DMS 273 (cell line): Measurements from ENCODE around the gene EXOSC7.
A peak's percentile ranks its signal among the peaks of the same experiment; 100 is the strongest.
"Not testable (repeated sequence)": the region's sequence is repeated elsewhere in the genome, so short reads cannot be mapped to it uniquely, and the experiment has no call there.

Experiments
- DNase-seq: peaks from one replicate; lab custom pipeline; 2025; ENCODE audit not compliant: unreplicated experiment; lab: John Stamatoyannopoulos, UW

Gene EXOSC7

DNA sequence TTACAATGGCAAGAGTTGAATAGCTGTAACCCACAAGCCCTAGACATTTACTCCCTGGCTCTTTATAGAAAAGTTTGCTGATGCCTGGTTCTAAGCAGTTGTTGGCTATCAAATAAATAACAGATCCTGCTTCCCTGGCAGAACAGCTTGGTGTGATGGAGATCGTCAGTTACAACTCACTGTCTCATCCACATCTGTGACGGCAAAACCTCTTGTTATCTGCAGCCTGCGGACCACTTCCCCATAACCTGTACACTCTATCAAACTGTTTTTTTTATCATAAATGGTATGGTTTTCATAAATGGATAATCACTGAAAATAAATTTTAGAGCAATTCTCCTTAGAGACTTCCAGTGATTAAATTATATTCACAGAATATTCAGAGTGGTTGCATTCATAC, 14.2 kb upstream of the EXOSC7 start:
- DNase-seq, result no peak

DNA sequence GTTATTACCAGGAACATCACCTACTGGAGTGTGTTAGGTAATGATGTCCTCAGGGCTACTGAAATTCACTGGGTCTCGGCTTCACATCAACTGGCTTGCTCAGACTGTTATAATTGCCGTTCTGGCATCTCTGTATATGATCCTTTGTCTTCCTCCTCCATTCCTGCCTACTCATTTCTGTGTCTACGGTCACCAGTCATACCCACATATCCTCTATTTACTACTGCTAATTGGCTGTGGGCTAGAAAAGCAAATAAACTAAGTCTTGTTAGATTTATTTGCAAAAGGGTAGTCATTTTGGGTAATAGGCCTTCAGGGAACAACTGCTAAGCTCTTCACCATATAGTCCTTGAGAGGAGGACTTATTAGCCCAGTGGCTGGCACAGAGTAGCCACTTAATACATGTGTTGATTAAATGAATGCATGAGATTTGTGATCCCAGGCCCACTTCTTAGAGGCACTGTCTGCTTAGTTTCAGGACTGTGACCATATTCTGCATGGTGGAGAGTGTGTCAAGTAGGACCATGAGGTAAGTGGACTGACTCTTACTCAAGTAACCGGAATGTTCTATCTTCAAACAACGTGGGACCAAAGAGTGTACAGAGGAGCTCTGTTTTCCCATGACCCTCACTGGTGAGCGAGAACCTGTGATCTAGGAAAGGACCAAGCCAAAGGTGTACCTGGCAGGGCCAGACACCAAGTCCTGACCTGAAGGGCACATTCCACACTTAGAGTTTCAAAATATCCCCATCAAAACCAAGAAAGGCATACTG, 13.2 kb upstream of the EXOSC7 start:
- no peak for DNase-seq

GRCh38 chr3:44963571-44964325, 12.3 kb upstream of the EXOSC7 start:
- no peak for DNase-seq

DNA sequence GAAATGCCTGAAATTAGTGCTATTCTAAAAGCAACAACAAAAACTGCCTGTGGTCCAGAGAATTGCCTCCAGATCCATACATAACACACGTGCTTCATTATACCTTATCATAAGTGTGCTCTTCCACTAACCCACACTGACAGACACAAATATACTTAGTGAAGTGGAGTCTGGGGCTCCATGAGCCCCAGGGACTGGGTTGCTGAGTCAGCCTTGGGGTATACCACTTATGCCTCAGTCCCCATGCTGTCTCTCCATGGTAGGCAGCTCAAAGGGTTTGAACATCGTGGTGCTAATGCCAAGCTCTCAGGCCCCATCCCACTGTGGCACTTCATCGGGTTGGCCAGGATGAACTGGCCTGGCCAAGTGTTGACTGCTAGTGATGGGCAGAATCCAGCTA, 10.9 kb upstream of the EXOSC7 start:
- DNase-seq, result no peak

GRCh38 chr3:44966795-44967278, 9.2 kb upstream of the EXOSC7 start:
- DNase-seq, result no peak

DNA sequence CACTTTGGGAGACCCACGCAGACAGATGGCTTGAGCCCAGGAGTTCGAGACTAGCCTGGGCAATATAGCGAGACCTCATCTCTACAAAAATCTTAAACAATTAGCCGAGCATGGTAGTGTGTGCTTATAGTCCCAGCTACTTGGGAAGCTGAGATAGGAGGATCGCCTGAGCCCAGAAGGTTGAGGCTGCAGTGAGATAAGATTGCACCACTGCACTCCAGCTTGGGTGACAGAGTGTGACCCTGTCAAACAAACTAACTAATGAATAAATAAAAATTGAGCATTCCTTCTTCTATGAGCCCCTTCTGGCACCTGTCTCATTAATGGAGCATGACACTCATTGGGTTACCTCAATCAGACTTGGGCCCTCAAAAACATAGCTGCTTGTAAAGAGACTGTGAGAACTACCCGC, 7.6 kb upstream of the EXOSC7 start:
- no peak for DNase-seq

DNA sequence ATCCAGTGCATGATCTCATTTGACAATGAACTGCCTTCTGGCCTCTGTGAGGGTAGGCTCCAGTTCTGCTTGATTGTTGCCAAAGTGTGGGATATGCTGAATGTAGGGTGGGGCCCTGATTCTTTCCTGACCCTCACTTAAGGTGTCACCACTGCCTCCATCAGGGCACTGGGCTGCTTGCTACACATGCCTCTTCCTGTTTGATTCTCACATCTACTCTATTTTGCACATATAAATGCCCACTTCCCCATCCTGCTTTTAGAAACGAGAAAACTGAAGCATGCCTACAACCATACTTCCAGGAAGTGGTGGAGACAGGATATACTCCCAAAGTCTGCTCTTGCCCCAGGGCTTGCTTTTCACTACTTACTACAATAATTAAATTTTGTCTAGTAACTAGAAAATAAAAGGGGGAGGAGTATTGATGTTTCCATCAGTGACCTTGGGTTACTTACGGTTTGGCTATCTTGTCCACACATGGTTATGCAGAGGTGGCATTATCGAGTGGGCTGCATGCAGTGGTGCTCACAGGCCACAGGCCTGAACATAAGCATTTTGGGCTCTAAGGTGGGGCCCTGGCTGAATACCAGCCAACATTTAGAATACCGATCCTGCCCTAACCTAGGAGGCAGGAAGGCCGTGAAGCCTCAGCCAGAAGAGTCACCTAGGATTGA, 6.8 kb upstream of the EXOSC7 start:
- DNase-seq, result no peak

- DNase-seq, result no peak
These were observed 6.2 kb upstream of the EXOSC7 start for GRCh38 chr3:44969828-44970179.

- no peak for DNase-seq
These were observed 5.0 kb upstream of the EXOSC7 start for GRCh38 chr3:44970926-44971490.

GRCh38 chr3:44974416-44974815, 1.6 kb upstream of the EXOSC7 start:
- no peak for DNase-seq

DNA sequence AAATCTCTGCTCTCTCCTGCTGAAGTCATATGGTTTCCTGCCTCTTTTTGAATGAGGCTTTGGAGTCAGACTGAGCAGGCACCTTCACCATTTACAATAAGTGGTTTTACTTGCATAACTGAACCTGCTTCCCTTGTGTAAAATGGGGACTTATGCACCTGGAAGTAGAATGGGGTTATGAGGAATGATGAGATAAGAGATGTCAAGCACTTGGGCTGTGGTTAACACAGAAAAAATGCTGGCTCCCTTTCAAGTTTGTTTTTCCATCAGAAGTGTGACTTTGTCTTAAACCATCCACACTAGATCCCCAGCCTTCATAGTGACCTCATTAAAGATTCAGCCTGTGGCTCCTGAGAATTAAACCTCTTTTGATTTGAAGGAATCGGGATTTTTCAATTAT, 5.2 kb downstream of the EXOSC7 start:
- DNase-seq, result no peak

GRCh38 chr3:44981751-44982150, 5.7 kb downstream of the EXOSC7 start:
- no peak for DNase-seq

GRCh38 chr3:44982817-44983216, 6.8 kb downstream of the EXOSC7 start:
- no peak for DNase-seq

DNA sequence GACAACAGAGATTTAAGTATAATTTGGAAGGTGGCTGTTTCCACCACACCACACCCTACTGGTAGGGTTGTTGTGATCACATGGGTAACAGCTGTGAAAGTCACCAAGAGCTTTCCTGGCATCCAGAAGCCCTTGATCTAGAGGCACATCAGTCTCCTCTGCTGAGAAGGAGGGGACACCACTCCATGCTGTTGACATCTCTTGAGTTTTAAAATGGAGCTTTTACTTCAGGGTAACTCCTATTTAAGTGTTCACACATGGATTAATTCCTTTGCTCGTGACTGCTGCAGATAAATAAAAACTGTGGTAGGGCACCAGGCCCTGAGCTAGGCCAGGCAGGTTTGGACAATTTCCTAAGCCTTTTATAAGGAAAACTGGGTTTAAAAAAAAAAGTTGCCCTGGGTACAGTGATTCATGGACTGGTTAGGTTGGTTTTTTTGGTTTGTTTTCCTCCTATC, 7.5 kb downstream of the EXOSC7 start:
- no peak for DNase-seq

DNA sequence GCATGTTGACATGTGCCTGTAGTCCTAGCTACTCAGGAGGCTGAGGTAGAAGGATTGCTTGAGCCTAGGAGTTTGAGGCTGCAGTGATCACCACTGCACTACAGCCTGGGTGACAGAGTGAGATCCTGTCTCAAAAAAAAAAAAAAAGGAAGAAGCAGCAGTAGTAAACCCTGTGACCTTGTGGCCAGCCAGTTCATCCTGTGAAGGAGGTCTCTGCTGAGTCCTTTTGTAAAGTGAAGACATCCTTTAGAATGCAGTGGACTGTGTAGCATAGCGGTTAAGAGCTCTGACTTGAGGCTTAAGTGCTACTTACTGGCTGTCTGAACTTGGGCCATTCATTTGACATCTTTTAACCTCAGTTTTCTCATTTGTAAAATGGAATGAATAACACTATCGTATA, 8.3 kb downstream of the EXOSC7 start:
- DNase-seq, result no peak

DNA sequence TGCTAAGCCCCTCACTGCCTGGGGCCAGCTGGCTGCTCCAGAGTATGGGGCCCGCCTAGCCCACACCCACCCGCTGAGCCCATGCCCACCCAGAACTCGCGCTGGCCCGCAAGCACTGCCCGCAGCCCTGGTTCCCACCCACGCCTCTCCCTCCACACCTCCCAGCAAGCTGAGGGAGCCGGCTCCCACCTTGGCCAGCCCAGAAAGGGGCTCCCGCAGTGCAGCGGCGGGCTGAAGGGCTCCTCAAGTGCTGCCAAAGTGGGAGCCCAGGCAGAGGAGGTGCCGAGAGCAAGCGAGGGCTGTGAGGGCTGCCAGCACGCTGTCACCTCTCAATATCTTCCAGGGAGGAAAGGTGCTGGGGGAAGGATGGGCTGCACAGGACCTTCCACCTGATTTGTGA, 10.3 kb downstream of the EXOSC7 start:
- DNase-seq, result not testable (repeated sequence)

DNA sequence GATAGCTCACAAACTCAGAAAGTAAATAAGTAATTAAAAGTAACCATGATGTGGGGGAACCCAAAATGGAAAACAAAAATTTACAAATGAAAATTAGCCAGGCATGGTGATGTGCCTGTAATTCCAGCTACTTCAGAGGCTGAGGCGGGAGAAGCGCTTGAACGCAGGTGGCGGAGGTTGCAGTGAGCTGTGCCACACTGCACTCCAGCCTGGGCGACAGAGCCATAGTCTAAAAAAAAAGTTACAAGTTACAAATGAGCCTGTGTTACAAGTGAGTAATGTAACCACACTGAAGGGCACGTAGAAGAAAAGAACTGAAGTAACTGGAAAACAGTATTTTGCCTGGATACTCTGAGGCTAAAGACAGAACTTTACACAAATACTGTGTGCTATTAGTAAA, 11.3 kb downstream of the EXOSC7 start:
- DNase-seq, result no peak

DNA sequence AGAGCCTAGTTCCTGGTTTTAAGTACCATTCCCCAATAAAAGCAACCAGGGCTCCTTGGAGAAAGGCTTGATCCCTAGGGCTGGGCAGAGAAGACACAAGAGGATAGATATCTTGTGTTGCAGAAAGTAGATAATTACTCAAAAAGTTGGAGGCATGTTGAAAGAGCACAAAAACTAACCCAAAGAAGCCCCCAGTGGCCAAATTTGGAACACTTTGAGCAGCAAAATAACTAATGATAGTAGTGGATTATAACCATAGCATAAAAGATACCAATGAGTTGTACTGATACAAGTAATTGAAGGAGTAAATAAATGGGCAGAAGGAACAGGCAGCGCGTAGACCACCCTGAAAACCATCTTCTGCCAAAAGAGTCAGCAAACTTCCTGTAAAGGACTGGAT, 12.0 kb downstream of the EXOSC7 start:
- DNase-seq, result peak; percentile 5

- no peak for DNase-seq
These were observed 13.1 kb downstream of the EXOSC7 start for GRCh38 chr3:44989141-44989540.

- no peak for DNase-seq
These were observed 13.8 kb downstream of the EXOSC7 start for GRCh38 chr3:44989636-44990373.

DNA sequence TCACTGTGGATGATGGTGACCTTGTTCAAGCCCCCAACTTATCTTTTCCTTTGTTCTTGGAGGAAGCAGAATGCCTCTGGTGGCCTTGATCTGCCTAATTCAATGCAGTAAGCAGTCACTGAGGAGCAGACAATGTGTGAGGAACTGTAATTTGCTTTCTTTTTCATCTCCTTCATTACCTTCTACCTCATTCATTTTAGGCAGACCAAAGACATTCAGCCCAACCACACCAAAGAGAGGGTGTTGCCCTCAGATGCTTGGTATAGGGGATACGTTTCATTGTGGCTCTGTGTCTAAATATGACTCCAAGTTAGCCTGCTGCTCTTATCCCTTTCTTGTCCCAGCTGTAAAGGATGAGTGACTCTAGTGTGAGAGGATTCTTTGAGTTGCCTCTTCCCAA, 15.3 kb downstream of the EXOSC7 start:
- DNase-seq, result no peak
